ENCODE data around the gene RALB.

DNA sequence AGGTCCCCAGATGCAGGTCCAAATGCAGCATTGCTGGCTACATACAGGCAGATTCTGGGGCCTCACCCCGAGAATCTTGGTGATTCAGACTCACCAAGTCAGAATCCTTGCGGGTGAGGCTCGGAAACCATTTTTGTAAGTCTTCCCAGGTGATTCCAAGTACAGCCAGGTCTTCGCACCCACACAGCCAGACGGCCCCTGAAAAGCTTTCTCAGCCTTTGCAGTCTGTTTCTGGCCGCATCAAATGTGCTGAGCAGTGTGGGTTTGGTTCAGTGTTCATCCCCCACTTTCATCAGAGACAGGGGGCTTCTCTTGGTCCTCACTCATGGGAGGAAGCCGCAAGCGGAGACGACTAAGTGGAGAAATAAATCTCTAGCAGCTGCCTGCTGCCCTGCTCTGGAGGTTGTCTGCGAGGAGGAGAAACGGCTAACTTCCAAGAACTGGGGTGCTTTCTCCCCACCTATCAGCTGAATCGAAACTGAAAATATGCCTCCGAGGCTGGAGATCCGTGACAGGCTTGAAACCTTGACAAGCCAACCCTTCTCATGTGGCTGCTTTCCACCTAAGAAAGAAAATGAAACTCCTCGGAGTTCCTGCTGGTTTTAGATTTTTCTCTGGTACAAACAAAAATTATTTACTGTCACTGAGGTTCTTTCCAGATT, 20.5 kb upstream of the RALB start:
- TF ChIP-seq, protein P1, sequence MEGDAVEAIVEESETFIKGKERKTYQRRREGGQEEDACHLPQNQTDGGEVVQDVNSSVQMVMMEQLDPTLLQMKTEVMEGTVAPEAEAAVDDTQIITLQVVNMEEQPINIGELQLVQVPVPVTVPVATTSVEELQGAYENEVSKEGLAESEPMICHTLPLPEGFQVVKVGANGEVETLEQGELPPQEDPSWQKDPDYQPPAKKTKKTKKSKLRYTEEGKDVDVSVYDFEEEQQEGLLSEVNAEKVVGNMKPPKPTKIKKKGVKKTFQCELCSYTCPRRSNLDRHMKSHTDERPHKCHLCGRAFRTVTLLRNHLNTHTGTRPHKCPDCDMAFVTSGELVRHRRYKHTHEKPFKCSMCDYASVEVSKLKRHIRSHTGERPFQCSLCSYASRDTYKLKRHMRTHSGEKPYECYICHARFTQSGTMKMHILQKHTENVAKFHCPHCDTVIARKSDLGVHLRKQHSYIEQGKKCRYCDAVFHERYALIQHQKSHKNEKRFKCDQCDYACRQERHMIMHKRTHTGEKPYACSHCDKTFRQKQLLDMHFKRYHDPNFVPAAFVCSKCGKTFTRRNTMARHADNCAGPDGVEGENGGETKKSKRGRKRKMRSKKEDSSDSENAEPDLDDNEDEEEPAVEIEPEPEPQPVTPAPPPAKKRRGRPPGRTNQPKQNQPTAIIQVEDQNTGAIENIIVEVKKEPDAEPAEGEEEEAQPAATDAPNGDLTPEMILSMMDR (IDR thresholded peaks at IDR 0.05; ENCODE audit: low read depth, low read length, poor library complexity, severe bottlenecking): no peak
- no peak for TF ChIP-seq EZH2phosphoT487 (IDR thresholded peaks at IDR 0.05; ENCODE audit: borderline replicate concordance, low read length)
